ENCODE data around the gene TECTB.
"Not testable (repeated sequence)": the region's sequence is repeated elsewhere in the genome, so short reads cannot be mapped to it uniquely, and the experiment has no call there.

The TECTB gene

GRCh38 chr10:112283100-112283499 is at the start of gene TECTB:
Gene TECTB, plus strand, starts transcription at chr10:112283400. Its CDS starts 335 bp downstream, at chr10:112283735.
- no peak for DNase-seq

GRCh38 chr10:112235141-112235540 is 48.1 kb upstream of the TECTB start:
- DNase-seq: no peak

GRCh38 chr10:112235920-112236319 is 47.3 kb upstream of the TECTB start:
- DNase-seq: no peak

GRCh38 chr10:112236486-112236885 is 46.7 kb upstream of the TECTB start:
- DNase-seq: no peak

- no peak for DNase-seq
Observed at GRCh38 chr10:112239347-112239746, 43.9 kb upstream of the TECTB start.

GRCh38 chr10:112240441-112240840 is 42.8 kb upstream of the TECTB start:
- DNase-seq: no peak

GRCh38 chr10:112241651-112242341 is 41.4 kb upstream of the TECTB start:
- no peak for DNase-seq

- DNase-seq: no peak
Observed at GRCh38 chr10:112242769-112243168, 40.4 kb upstream of the TECTB start.

GRCh38 chr10:112243713-112244112 is 39.5 kb upstream of the TECTB start:
- DNase-seq: no peak

GRCh38 chr10:112244197-112244596 is 39.0 kb upstream of the TECTB start:
- no peak for DNase-seq

GRCh38 chr10:112247791-112248190 is 35.4 kb upstream of the TECTB start:
- no peak for DNase-seq

- no peak for DNase-seq
Observed at GRCh38 chr10:112248584-112249295, 34.5 kb upstream of the TECTB start.

- no peak for DNase-seq
Observed at GRCh38 chr10:112249722-112250121, 33.5 kb upstream of the TECTB start.

- no peak for DNase-seq
Observed at GRCh38 chr10:112250555-112250954, 32.6 kb upstream of the TECTB start.

- DNase-seq: not testable (repeated sequence)
Observed at GRCh38 chr10:112251238-112251637, 32.0 kb upstream of the TECTB start.

- DNase-seq: no peak
Observed at GRCh38 chr10:112258407-112258806, 24.8 kb upstream of the TECTB start.

- no peak for DNase-seq
Observed at GRCh38 chr10:112259688-112260087, 23.5 kb upstream of the TECTB start.

GRCh38 chr10:112260831-112261230 is 22.4 kb upstream of the TECTB start:
- no peak for DNase-seq

GRCh38 chr10:112261281-112261822 is 21.8 kb upstream of the TECTB start:
- DNase-seq: no peak

- no peak for DNase-seq
Observed at GRCh38 chr10:112262546-112262945, 20.7 kb upstream of the TECTB start.

GRCh38 chr10:112265745-112266144 is 17.5 kb upstream of the TECTB start:
- no peak for DNase-seq

- no peak for DNase-seq
Observed at GRCh38 chr10:112269266-112269665, 13.9 kb upstream of the TECTB start.

- no peak for DNase-seq
Observed at GRCh38 chr10:112271982-112272381, 11.2 kb upstream of the TECTB start.

- no peak for DNase-seq
Observed at GRCh38 chr10:112274831-112275230, 8.4 kb upstream of the TECTB start.
